Measurements from ENCODE around the gene VENTX. TPM values are rescaled to one million over a fixed set of nuclear protein-coding genes. Genes with fewer than 3 reads are reported as not detected.

VENTX gene
- total RNA-seq, 4 donors from 2014 or later: 0.46 to 2.5 (median 2.0) TPM

DNA sequence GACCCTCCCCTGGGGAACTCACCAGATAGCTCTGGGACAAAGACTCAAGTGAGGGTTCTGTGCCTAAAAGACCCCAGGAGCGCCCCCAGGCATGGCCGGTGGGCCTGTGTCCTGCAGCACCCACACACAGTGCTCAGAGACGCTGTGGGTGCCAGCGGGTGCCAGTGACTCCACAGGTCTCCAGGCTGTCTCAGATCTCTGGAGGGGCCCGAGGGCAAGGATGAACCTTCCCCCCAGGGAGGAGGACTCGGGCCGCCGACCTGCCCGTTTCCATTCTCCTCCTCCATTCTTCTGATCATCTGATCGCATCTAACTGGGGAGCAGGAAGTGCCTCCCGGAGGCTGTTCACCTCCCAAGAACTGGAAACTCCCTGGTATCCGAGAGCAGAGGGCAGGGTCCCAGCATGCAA lies 38.0 kb downstream of the VENTX start:
- Histone ChIP-seq H3K4me1 (peaks cover 6 to 26% (median 18%) of the 10 kb centered on the region in 4 donors), H3K4me3 (peak overlapping the region in 2 of 4 donors; percentile 28 to 47), H3K9me3 (no peaks in the 10 kb centered on the region), H3K27ac (replicated peaks in 1 of 4) (no peak overlapping the region), H3K27me3 (peaks cover 0 to 42% (median 10%) of the 10 kb centered on the region in 4 donors), H3K36me3 (peaks cover 3 to 42% (median 31%) of the 10 kb centered on the region in 4 donors)
- WGBS: 56% methylated on average over 5 of the region's 12 CpGs
- intact Hi-C loops (cut with DNase I): no loop called here
- DNase-seq (ENCODE audit: extremely low spot score): no peak
- TF ChIP-seq POLR2AphosphoS5 (IDR thresholded peaks at IDR 0.05) (no peak), POLR2A (IDR thresholded peaks at IDR 0.05; ENCODE audit: low read depth) (no peak), EP300 (IDR thresholded peaks at IDR 0.05) (no peak)
- TF ChIP-seq, protein P1, sequence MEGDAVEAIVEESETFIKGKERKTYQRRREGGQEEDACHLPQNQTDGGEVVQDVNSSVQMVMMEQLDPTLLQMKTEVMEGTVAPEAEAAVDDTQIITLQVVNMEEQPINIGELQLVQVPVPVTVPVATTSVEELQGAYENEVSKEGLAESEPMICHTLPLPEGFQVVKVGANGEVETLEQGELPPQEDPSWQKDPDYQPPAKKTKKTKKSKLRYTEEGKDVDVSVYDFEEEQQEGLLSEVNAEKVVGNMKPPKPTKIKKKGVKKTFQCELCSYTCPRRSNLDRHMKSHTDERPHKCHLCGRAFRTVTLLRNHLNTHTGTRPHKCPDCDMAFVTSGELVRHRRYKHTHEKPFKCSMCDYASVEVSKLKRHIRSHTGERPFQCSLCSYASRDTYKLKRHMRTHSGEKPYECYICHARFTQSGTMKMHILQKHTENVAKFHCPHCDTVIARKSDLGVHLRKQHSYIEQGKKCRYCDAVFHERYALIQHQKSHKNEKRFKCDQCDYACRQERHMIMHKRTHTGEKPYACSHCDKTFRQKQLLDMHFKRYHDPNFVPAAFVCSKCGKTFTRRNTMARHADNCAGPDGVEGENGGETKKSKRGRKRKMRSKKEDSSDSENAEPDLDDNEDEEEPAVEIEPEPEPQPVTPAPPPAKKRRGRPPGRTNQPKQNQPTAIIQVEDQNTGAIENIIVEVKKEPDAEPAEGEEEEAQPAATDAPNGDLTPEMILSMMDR (IDR thresholded peaks at IDR 0.05): no peak

GRCh38 chr10:133276100-133276434 lies 38.4 kb downstream of the VENTX start:
- H3K4me1 ChIP-seq: peaks cover 6 to 26% (median 18%) of the 10 kb centered on the region in 4 donors
- 37% methylated on average over 5 of the region's 6 CpGs for WGBS
- H3K27ac ChIP-seq (replicated peaks in 1 of 4): no peak overlapping the region
- H3K36me3 ChIP-seq: peaks cover 6 to 42% (median 33%) of the 10 kb centered on the region in 4 donors
- intact Hi-C loops (cut with DNase I): no loop called here
- H3K4me3 ChIP-seq: peak overlapping the region in 3 of 4 donors; percentile 28 to 47 (median 28)
- peaks cover 0 to 42% (median 10%) of the 10 kb centered on the region in 4 donors for H3K27me3 ChIP-seq
- DNase-seq (ENCODE audit: extremely low spot score): no peak
- no peaks in the 10 kb centered on the region for H3K9me3 ChIP-seq
- no peak for TF ChIP-seq POLR2AphosphoS5 (IDR thresholded peaks at IDR 0.05)
- no peak for TF ChIP-seq POLR2A (IDR thresholded peaks at IDR 0.05; ENCODE audit: low read depth)
- TF ChIP-seq, protein P1 (IDR thresholded peaks at IDR 0.05): no peak
- no peak for TF ChIP-seq EP300 (IDR thresholded peaks at IDR 0.05)

- TF ChIP-seq POLR2AphosphoS5 (IDR thresholded peaks at IDR 0.05) (no peak), POLR2A (IDR thresholded peaks at IDR 0.05; ENCODE audit: low read depth) (no peak), EP300 (IDR thresholded peaks at IDR 0.05) (no peak)
- TF ChIP-seq, protein P1 (IDR thresholded peaks at IDR 0.05): no peak
- Histone ChIP-seq H3K27ac (replicated peaks in 1 of 4) (no peak within 1 kb of the TSS), H3K4me1 (peaks cover 6 to 26% (median 18%) of the 10 kb centered on the region in 4 donors), H3K36me3 (peaks cover 12 to 43% (median 35%) of the 10 kb centered on the region in 4 donors), H3K4me3 (peak within 1 kb of the TSS; percentile 19 to 47 (median 28)), H3K9me3 (no peaks in the 10 kb centered on the region), H3K27me3 (peaks cover 0 to 42% (median 10%) of the 10 kb centered on the region in 4 donors)
- DNase-seq (ENCODE audit: extremely low spot score): no peak
- intact Hi-C loops (cut with DNase I): no loop called here
- 6% methylated on average over 30 of the region's 63 CpGs for WGBS
Observed at GRCh38 chr10:133276435-133277201, 39.0 kb downstream of the VENTX start, which contains the start of gene ADAM8. TSS of gene ADAM8 (minus strand) at chr10:133276868. CDS start at chr10:133276817, 51 bp downstream.

DNA sequence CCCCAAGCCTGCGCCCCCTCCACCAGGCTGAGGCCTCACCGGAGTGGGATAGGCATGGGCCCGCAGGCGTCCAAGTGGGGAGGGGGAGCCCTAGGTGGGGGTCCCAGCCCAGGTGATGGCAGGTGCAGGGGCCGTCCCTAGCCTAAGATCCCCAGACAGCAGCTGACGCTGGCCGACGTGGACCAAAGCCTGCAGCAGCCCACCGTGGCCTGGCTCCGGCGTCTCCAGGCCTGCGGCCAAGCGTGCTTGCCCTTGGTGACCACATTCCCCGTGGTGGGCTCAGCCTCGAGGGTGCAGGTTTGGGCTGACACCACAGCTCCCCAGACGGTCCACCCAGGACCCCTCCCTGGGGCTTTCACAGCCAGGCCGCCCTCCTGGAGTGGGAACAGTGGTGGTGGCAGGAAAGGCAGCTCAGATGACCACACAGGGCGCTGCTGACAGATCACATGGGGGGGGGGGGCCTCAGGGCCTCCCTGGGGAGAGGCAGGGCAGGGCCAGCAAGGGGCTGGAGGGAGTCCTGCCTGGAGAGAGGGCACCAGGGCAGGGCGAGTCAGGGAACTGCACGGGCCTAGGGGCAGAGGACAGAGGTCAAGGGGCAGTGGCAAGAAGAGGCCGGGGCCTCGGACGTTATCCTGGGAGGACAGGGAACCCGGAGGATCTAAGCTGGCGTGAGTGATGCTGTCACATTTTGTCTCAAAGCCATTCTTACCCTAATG lies 39.8 kb downstream of the VENTX start:
- H3K9me3 ChIP-seq: no peaks in the 10 kb centered on the region
- H3K27me3 ChIP-seq: peaks cover 0 to 42% (median 10%) of the 10 kb centered on the region in 4 donors
- H3K27ac ChIP-seq (replicated peaks in 1 of 4): no peak overlapping the region
- peaks cover 20 to 47% (median 43%) of the 10 kb centered on the region in 4 donors for H3K36me3 ChIP-seq
- H3K4me3 ChIP-seq: no peak overlapping the region
- TF ChIP-seq POLR2A (IDR thresholded peaks at IDR 0.05; ENCODE audit: low read depth) (no peak), POLR2AphosphoS5 (IDR thresholded peaks at IDR 0.05) (no peak), EP300 (IDR thresholded peaks at IDR 0.05) (no peak)
- TF ChIP-seq, protein P1 (IDR thresholded peaks at IDR 0.05): no peak
- 60% methylated on average over 9 of the region's 25 CpGs for WGBS
- DNase-seq (ENCODE audit: extremely low spot score): no peak
- intact Hi-C loops (cut with DNase I): no loop called here
- H3K4me1 ChIP-seq: peaks cover 6 to 26% (median 18%) of the 10 kb centered on the region in 4 donors
